SU-DHL-6 (cell line): ENCODE measurements around the gene PRDM16.

ENCODE experiments used
- H2AFZ ChIP-seq: fragments of 200-600 bp; sonication (generic); 2 replicates; pipeline ENCODE4 v1.6.1; 2014; ENCODE audit warnings: low read depth, mild to moderate bottlenecking, moderate library complexity, mixed read lengths, antibody characterized with exemption, low read length; ENCODE audit not compliant: severe bottlenecking
- H3F3A ChIP-seq: fragments of 200-600 bp; shearing (Covaris generic); 2 replicates; pipeline ENCODE4 v1.6.0; 2016; ENCODE audit warnings: antibody characterized with exemption, mild to moderate bottlenecking; ENCODE audit not compliant: insufficient read depth
- H3K27ac ChIP-seq: fragments of 200-600 bp; sonication (generic); 2 replicates; pipeline ENCODE4 v1.5.1; 2016; ENCODE audit warnings: low read depth, mild to moderate bottlenecking, low read length, moderate library complexity, mixed read lengths
- H3K27me3 ChIP-seq: fragments of 200-600 bp; sonication (generic), shearing (Covaris generic); 2 replicates; pipeline ENCODE4 v1.6.0; 2014; ENCODE audit warnings: mild to moderate bottlenecking, low read length
- H3K36me3 ChIP-seq: fragments of 200-600 bp; sonication (generic); 2 replicates; pipeline ENCODE4 v1.6.1; 2014; ENCODE audit warnings: mild to moderate bottlenecking, low read length, mixed read lengths
- H3K4me2 ChIP-seq: fragments of 300-600, 200-600 bp; shearing (Covaris generic), sonication (generic); 2 replicates; pipeline ENCODE4 v1.6.0; 2014; ENCODE audit warnings: low read length, low read depth, mild to moderate bottlenecking; ENCODE audit not compliant: poor library complexity, severe bottlenecking
- H3K4me3 ChIP-seq: fragments of 200-600 bp; sonication (generic); 2 replicates; pipeline ENCODE4 v1.5.1; 2014; ENCODE audit warnings: antibody characterized with exemption, low read length, mild to moderate bottlenecking, mixed read lengths; ENCODE audit not compliant: insufficient read depth, poor library complexity, severe bottlenecking
- H3K79me2 ChIP-seq: fragments of 200-600 bp; sonication (generic); 2 replicates; pipeline ENCODE4 v1.6.1; 2014; ENCODE audit warnings: mild to moderate bottlenecking, low read length, moderate library complexity; ENCODE audit not compliant: insufficient read depth
- H3K9ac ChIP-seq: fragments of 200-600 bp; sonication (generic); 2 replicates; pipeline ENCODE4 v1.7.0; 2014; ENCODE audit warnings: mild to moderate bottlenecking, low read length
- H3K9me2 ChIP-seq: fragments of 200-600 bp; sonication (generic); replicated peaks from 2 replicates; pipeline ENCODE4 v1.6.1; 2014; ENCODE audit warnings: low read length; ENCODE audit not compliant: insufficient read depth
- H3K9me3 ChIP-seq: fragments of 200-600 bp; sonication (generic); 2 replicates; pipeline ENCODE4 v1.6.1; 2014; ENCODE audit warnings: low read length, mixed read lengths; ENCODE audit not compliant: insufficient read depth
- H4K20me1 ChIP-seq: fragments of 200-600 bp; sonication (generic); 2 replicates; pipeline ENCODE4 v1.6.1; 2014; ENCODE audit warnings: low read depth, mild to moderate bottlenecking, antibody characterized with exemption, low read length, moderate library complexity, mixed read lengths
- EZH2phosphoT487 ChIP-seq: fragments of 200-600 bp; sonication (generic), shearing (Covaris generic); conservative IDR thresholded peaks from 2 replicates; pipeline ENCODE4 v1.6.1; 2018; ENCODE audit warnings: mild to moderate bottlenecking, antibody characterized with exemption, low read length, moderate library complexity, mixed read lengths
- TF ChIP-seq, protein P1 (sequence below): fragments of 200-600 bp; sonication (generic); IDR thresholded peaks from one replicate; pipeline ENCODE4 v1.5.1; 2017; ENCODE audit warnings: antibody characterized with exemption, mild to moderate bottlenecking, low read length, moderate library complexity; ENCODE audit not compliant: insufficient read depth, poor library complexity, severe bottlenecking

The PRDM16 gene

DNA sequence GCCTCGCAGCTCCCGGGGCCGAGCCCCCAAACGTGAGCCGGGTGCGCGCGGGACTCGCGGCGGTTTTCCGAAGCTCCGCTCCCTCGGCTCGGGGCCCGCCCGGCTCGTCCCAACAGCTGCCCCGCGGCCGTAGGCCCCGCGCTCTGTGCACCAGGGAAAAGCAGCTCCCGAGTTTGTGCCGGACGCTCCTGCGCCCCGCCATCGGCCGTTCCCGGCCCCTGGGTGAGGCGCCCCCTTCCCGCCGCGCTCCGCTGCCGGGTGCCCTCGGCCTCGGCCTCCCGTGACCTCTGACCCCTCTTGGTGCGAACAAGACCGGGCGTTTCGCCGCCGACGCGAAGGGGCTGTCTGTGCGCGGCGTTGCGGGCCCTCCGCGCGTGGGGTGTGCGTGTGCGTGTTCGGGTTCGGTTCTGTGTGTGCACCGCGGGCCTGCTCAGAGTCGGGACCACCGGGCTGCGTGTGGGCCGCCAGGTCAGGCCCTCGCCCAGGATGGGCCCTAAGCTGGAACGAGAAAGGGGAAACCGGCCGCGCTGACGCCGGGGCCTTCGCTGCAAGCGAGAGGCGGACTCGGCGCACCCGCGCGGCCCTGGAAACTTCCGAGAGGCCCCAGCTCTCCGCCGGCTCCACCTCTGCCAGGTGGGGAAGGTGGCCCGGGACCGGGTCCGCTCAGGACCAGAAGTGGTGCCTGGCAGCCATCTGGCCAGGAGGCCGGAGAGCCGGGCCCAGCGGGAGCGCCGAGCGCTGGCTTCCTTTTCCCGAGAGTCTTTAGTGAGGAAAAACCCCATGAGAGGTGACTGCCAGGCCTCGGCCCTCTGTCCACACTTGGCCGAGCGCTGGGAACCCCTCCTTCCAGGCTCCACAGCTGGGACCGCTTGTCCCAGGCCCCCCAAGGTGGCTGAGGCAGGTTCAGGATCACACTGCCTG is 1.9 kb downstream of the PRDM16 start:
- no peak overlapping the region for H2AFZ ChIP-seq
- H3K4me2 ChIP-seq, result no peak overlapping the region
- H3K4me3 ChIP-seq, result no peak overlapping the region
- H3K9ac ChIP-seq, result no peak overlapping the region
- no peaks in the 10 kb centered on the region for H3F3A ChIP-seq
- TF ChIP-seq, protein P1, sequence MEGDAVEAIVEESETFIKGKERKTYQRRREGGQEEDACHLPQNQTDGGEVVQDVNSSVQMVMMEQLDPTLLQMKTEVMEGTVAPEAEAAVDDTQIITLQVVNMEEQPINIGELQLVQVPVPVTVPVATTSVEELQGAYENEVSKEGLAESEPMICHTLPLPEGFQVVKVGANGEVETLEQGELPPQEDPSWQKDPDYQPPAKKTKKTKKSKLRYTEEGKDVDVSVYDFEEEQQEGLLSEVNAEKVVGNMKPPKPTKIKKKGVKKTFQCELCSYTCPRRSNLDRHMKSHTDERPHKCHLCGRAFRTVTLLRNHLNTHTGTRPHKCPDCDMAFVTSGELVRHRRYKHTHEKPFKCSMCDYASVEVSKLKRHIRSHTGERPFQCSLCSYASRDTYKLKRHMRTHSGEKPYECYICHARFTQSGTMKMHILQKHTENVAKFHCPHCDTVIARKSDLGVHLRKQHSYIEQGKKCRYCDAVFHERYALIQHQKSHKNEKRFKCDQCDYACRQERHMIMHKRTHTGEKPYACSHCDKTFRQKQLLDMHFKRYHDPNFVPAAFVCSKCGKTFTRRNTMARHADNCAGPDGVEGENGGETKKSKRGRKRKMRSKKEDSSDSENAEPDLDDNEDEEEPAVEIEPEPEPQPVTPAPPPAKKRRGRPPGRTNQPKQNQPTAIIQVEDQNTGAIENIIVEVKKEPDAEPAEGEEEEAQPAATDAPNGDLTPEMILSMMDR, result no peak
- no peak for TF ChIP-seq EZH2phosphoT487
- no peaks in the 10 kb centered on the region for H3K9me2 ChIP-seq
- no peaks in the 10 kb centered on the region for H4K20me1 ChIP-seq
- H3K9me3 ChIP-seq, result no peaks in the 10 kb centered on the region
- H3K27ac ChIP-seq, result no peak overlapping the region
- H3K79me2 ChIP-seq, result no peaks in the 10 kb centered on the region
- no peaks in the 10 kb centered on the region for H3K27me3 ChIP-seq
- no peaks in the 10 kb centered on the region for H3K36me3 ChIP-seq

DNA sequence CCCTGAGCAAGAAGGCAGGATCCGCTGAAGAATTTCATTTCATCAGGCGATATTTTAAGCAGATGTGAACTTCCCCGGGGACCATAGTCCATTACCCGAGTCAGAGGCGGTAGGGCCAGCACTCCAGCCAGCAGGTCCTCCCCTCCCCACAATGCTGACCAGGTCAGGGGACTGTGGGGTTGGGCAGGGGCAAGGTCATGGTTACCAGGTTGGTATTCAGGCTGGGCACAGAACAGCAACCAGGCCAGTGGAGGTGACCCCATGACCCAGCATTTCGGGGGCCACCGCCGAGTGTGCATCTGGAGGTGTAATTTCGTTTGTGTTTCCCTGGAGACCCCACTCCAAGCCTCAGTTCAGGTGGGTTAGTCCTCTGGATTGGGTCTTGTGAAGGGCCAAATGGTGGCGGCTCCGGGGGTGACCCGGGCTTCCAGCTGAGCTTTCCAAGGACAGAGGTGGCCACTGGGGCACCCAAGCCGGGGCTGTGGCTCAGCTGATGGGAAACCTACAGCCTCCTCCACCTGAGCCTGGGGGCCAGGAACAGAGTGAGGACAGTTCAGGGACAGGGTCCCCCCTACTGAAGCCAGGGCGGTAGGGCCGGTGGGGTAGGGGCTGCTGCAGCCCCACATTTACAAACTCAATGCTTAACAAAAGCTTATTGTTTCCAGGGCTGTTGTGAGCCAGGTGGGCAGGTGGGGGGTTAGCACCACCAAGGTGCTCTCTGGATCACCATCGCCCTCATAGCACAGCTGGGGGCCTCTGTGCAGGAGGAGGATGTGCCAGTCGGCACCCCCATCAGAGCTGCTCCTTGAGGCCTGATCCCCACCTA is 2.8 kb downstream of the PRDM16 start:
- H3K4me3 ChIP-seq, result no peak overlapping the region
- no peak overlapping the region for H3K9ac ChIP-seq
- H3K9me2 ChIP-seq, result no peaks in the 10 kb centered on the region
- no peak for TF ChIP-seq EZH2phosphoT487
- TF ChIP-seq, protein P1, result no peak
- no peaks in the 10 kb centered on the region for H3F3A ChIP-seq
- H3K79me2 ChIP-seq, result no peaks in the 10 kb centered on the region
- H3K9me3 ChIP-seq, result no peaks in the 10 kb centered on the region
- H3K27ac ChIP-seq, result no peak overlapping the region
- no peak overlapping the region for H2AFZ ChIP-seq
- no peaks in the 10 kb centered on the region for H3K36me3 ChIP-seq
- H3K27me3 ChIP-seq, result no peaks in the 10 kb centered on the region
- no peak overlapping the region for H3K4me2 ChIP-seq
- H4K20me1 ChIP-seq, result no peaks in the 10 kb centered on the region

DNA sequence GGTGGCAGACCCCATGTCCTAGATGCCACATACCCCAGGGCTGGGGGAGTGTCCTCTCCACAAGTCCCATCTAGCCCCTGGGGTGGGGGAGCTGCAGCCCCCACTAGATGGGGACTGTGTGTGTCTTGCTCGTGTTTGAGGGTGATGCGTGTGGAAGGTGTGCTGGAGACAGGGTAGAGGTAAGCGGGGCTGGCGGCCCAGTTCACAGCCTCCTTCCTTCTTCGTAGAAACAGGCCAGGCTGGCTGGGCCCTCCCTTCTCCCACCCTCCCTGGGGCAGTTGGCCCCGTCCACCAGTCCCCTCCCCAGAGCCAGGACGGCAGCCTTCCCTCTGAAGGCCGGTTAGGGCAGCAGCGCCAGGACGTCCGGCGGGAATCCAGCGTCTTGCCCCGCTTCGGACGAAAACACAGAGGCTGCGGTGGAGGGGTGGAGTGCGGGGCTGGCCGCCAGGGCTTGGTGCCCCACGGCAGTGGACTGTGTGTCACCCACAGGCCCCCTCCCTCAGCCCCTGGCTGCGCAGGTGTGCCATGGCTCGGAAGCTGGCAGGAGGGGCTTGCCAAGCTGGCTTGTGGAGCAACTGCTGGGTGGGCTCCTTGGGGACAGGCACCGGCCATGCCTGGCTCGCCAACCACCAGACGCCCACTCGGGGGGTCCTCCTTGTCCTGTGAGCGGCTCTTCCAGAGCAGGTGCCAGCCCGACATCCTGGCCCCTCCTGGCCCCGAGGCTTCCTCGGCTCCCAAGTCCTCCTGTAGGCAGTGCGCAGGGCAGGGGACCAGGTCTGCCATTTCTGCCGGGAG is 3.6 kb downstream of the PRDM16 start:
- Histone ChIP-seq H3F3A (no peaks in the 10 kb centered on the region), H3K27ac (no peak overlapping the region), H2AFZ (no peak overlapping the region), H3K9me3 (no peaks in the 10 kb centered on the region), H3K9ac (no peak overlapping the region), H3K79me2 (no peaks in the 10 kb centered on the region), H3K4me3 (no peak overlapping the region), H3K27me3 (no peaks in the 10 kb centered on the region), H4K20me1 (no peaks in the 10 kb centered on the region), H3K9me2 (no peaks in the 10 kb centered on the region), H3K36me3 (no peaks in the 10 kb centered on the region), H3K4me2 (no peak overlapping the region)
- TF ChIP-seq EZH2phosphoT487, result no peak
- TF ChIP-seq, protein P1, result no peak
